H1 (cell line): ENCODE measurements around the gene HGFAC. TPM values are rescaled to one million over a fixed set of nuclear protein-coding genes. Genes with fewer than 3 reads are reported as not detected.

Experiments used
- CTCF ChIA-PET: fragments of 300-600 bp; sonication (Branson Sonifier 250); formaldehyde crosslinking; loops from one replicate; lab custom pipeline; 2021; ENCODE audit not compliant: partially characterized antibody; lab: Charles Lee
- POLR2A ChIA-PET: fragments of 300-600 bp; sonication (Branson Sonifier 250); formaldehyde crosslinking; loops from one replicate; lab custom pipeline; 2021; ENCODE audit warnings: inconsistent platforms; ENCODE audit not compliant: partially characterized antibody; lab: Charles Lee
- DNase-seq, 2 experiments: peaks; one replicate each; pipeline versions ENCODE4 v3.0.0 to v3.0.0-alpha.2; 2010 to 2022; ENCODE audit warnings: low spot score in 2 of 2, low read depth in 1 of 2, mixed read lengths in 1 of 2
- FAIRE-seq: peaks from 2 replicates; lab custom pipeline; 2011; peaks lifted over from hg19 to GRCh38; lab: Jason Lieb, UNC
- H2AFZ ChIP-seq: 2 replicates; pipeline ENCODE4 v1.8.1; 2012; ENCODE audit warnings: low read length, inconsistent platforms
- H2AK5ac ChIP-seq: 2 replicates; pipeline ENCODE4 v1.6.1; 2013; ENCODE audit warnings: low read depth, low read length
- H2BK120ac ChIP-seq: replicated peaks from 2 replicates; pipeline ENCODE3; 2013; ENCODE audit warnings: low read depth, low read length, inconsistent platforms
- H2BK12ac ChIP-seq: 2 replicates; pipeline ENCODE4 v1.6.1; 2013; ENCODE audit warnings: low read depth, low read length
- H2BK15ac ChIP-seq: 2 replicates; pipeline ENCODE4 v1.6.1; 2013; ENCODE audit warnings: low read length
- H2BK20ac ChIP-seq: 2 replicates; pipeline ENCODE4 v1.6.1; 2013; ENCODE audit warnings: low read length
- H2BK5ac ChIP-seq: 2 replicates; pipeline ENCODE4 v1.6.1; 2013; ENCODE audit warnings: low read depth, low read length
- H3K14ac ChIP-seq: 2 replicates; pipeline ENCODE4 v1.6.1; 2013; ENCODE audit warnings: inconsistent platforms; ENCODE audit not compliant: insufficient read length
- H3K18ac ChIP-seq: 2 replicates; pipeline ENCODE4 v1.6.1; 2013; ENCODE audit warnings: low read length; ENCODE audit errors: extremely low read depth
- H3K23ac ChIP-seq: 2 replicates; pipeline ENCODE4 v1.6.1; 2013; ENCODE audit warnings: inconsistent platforms; ENCODE audit not compliant: insufficient read length
- H3K23me2 ChIP-seq: 2 replicates; pipeline ENCODE4 v1.6.1; 2013; ENCODE audit warnings: low read depth, low read length
- H3K27ac ChIP-seq: 2 replicates; pipeline ENCODE4 v1.6.1; 2011; ENCODE audit warnings: low read depth, low read length, inconsistent platforms
- H3K27me3 ChIP-seq, 4 experiments: replicated peaks in 1 of 4; 1 replicate in 1 of 4; 2 replicates in 3 of 4; pipeline versions ENCODE4 v1.6.1 to v1.8.1; 2011 to 2013; ENCODE audit warnings: low read length in 3 of 4, mild to moderate bottlenecking in 3 of 4, inconsistent platforms in 2 of 4, mixed read lengths in 2 of 4, moderate library complexity in 1 of 4; ENCODE audit not compliant: control insufficient read depth in 3 of 4, insufficient read depth in 3 of 4; ENCODE audit errors: extremely low read depth in 1 of 4
- H3K36me3 ChIP-seq, 4 experiments: 2 replicates each; pipeline versions ENCODE4 v1.6.1 to v1.8.1; 2011 to 2013; ENCODE audit warnings: mild to moderate bottlenecking in 4 of 4, low read length in 3 of 4, moderate library complexity in 2 of 4, control low read depth in 1 of 4, inconsistent platforms in 1 of 4; ENCODE audit not compliant: insufficient read depth in 4 of 4, control insufficient read depth in 2 of 4
- H3K4ac ChIP-seq: replicated peaks from 2 replicates; pipeline ENCODE3; 2013; ENCODE audit warnings: low read length, low read depth, mixed read lengths, inconsistent platforms; ENCODE audit not compliant: insufficient read length
- H3K4me1 ChIP-seq, 4 experiments: replicated peaks in 1 of 4; 1 replicate in 1 of 4; 2 replicates in 3 of 4; pipeline versions ENCODE4 v1.6.1 to v1.8.1; 2011 to 2013; ENCODE audit warnings: low read length in 3 of 4, inconsistent platforms in 2 of 4, mixed read lengths in 1 of 4; ENCODE audit not compliant: insufficient read depth in 4 of 4, control insufficient read depth in 3 of 4
- H3K4me2 ChIP-seq, 2 experiments: 2 replicates each; pipeline versions ENCODE4 v1.6.1 to v1.8.1; 2011 to 2013; ENCODE audit warnings: low read depth in 2 of 2, low read length in 2 of 2, control low read depth in 1 of 2, inconsistent platforms in 1 of 2, mild to moderate bottlenecking in 1 of 2; ENCODE audit not compliant: insufficient read depth in 1 of 2
- H3K4me3 ChIP-seq, 4 experiments: fragments of 200-600, 300-600 bp in 1 of 4; sonication (generic), shearing (Covaris generic), sonication (Bioruptor Twin) in 1 of 4; 2 replicates each; pipeline versions ENCODE4 v1.5.1 to v1.8.1; 2011 to 2016; ENCODE audit warnings: low read length in 4 of 4, low read depth in 3 of 4, control low read depth in 2 of 4, inconsistent platforms in 2 of 4, mild to moderate bottlenecking in 2 of 4, mixed read lengths in 1 of 4, moderate library complexity in 1 of 4; ENCODE audit not compliant: insufficient read depth in 2 of 4; ENCODE audit errors: extremely low read depth in 1 of 4
- H3K56ac ChIP-seq: replicated peaks from 2 replicates; pipeline ENCODE3; 2013; ENCODE audit warnings: low read depth, mild to moderate bottlenecking, mixed read lengths, low read length, inconsistent platforms; ENCODE audit not compliant: insufficient read length
- H3K79me1 ChIP-seq: 2 replicates; pipeline ENCODE4 v1.6.1; 2013; ENCODE audit warnings: low read depth, low read length, control low read depth
- H3K79me2 ChIP-seq, 2 experiments: 2 replicates each; pipeline versions ENCODE4 v1.6.1 to v1.8.1; 2012 to 2013; ENCODE audit warnings: low read length in 2 of 2, mild to moderate bottlenecking in 2 of 2, inconsistent platforms in 1 of 2; ENCODE audit not compliant: insufficient read depth in 2 of 2, control insufficient read depth in 1 of 2
- H3K9ac ChIP-seq, 4 experiments: replicated peaks in 1 of 4; 1 replicate in 1 of 4; 2 replicates in 3 of 4; pipeline versions ENCODE4 v1.6.1 to v1.8.1; 2011 to 2013; ENCODE audit warnings: low read depth in 3 of 4, low read length in 3 of 4, control low read depth in 2 of 4, mild to moderate bottlenecking in 2 of 4, moderate library complexity in 2 of 4, inconsistent platforms in 1 of 4; ENCODE audit errors: extremely low read depth in 1 of 4
- H3K9me3 ChIP-seq, 2 experiments: 2 replicates each; pipeline versions ENCODE4 v1.6.1 to v1.8.1; 2012 to 2013; ENCODE audit warnings: mild to moderate bottlenecking in 2 of 2, moderate library complexity in 2 of 2, control low read depth in 1 of 2, inconsistent platforms in 1 of 2, low read depth in 1 of 2, low read length in 1 of 2, mixed read lengths in 1 of 2; ENCODE audit not compliant: insufficient read depth in 2 of 2
- H4K20me1 ChIP-seq, 2 experiments: replicated peaks in 1 of 2; 2 replicates each; pipeline versions ENCODE3 to v1.8.1; 2011 to 2013; ENCODE audit warnings: inconsistent platforms in 2 of 2, low read length in 2 of 2, mild to moderate bottlenecking in 1 of 2; ENCODE audit not compliant: insufficient read depth in 2 of 2, control insufficient read depth in 1 of 2
- H4K5ac ChIP-seq: 2 replicates; pipeline ENCODE4 v1.6.1; 2013; ENCODE audit warnings: low read length, low read depth, mixed read lengths, inconsistent platforms; ENCODE audit not compliant: insufficient read length
- H4K8ac ChIP-seq: 2 replicates; pipeline ENCODE4 v1.8.0; 2013; ENCODE audit warnings: mild to moderate bottlenecking, moderate library complexity, low read length, inconsistent platforms; ENCODE audit not compliant: insufficient read depth; ENCODE audit errors: extremely low read depth
- H4K91ac ChIP-seq: replicated peaks from 2 replicates; pipeline ENCODE3; 2013; ENCODE audit warnings: low read length, mixed read lengths, inconsistent platforms; ENCODE audit not compliant: insufficient read length
- BRCA1 ChIP-seq: IDR thresholded peaks from 2 replicates; pipeline ENCODE4 v1.6.1; 2012; ENCODE audit warnings: low read depth, low read length, improper control_type of control experiment
- GTF2F1 ChIP-seq: IDR thresholded peaks from 2 replicates; pipeline ENCODE4 v1.6.1; 2012; ENCODE audit warnings: low read depth, low read length, improper control_type of control experiment, borderline replicate concordance
- MAFK ChIP-seq: IDR thresholded peaks from 2 replicates; pipeline ENCODE4 v1.6.1; 2012; ENCODE audit warnings: low read depth, mild to moderate bottlenecking, improper control_type of control experiment, low read length
- SP1 ChIP-seq: IDR thresholded peaks from 2 replicates; pipeline ENCODE4 v1.6.1; 2011; ENCODE audit warnings: low read depth, low read length
- SP2 ChIP-seq: IDR thresholded peaks from 2 replicates; pipeline ENCODE4 v1.6.1; 2012; ENCODE audit warnings: mild to moderate bottlenecking, low read length, inconsistent platforms
- SRF ChIP-seq: IDR thresholded peaks from 2 replicates; pipeline ENCODE4 v1.6.1; 2011; ENCODE audit warnings: mild to moderate bottlenecking, low read depth, low read length, moderate library complexity
- WGBS, 2 experiments: shearing (Covaris generic) in 1 of 2; methylation state at CpG; one replicate each; pipeline versions ENCODE4 v1.1.6 to v1.1.7; 2013 to 2015; ENCODE audit warnings: low lambda C conversion rate in 2 of 2, mixed read lengths in 2 of 2, inconsistent platforms in 1 of 2, low coverage in 1 of 2, missing lambda C conversion rate in 1 of 2; ENCODE audit not compliant: insufficient replicate concordance in 2 of 2, insufficient coverage in 1 of 2, insufficient read length in 1 of 2; ENCODE audit errors: extremely low coverage in 1 of 2, missing lambda C conversion rate in 1 of 2; 5-methylcytosine and 5-hydroxymethylcytosine counted together
- polyA plus RNA-seq, 7 experiments: library from polyadenylated mRNA; depleted of rRNA in 3 of 7; stranded (reverse) in 5 of 7; unstranded in 2 of 7; fragments of >200 nt in 5 of 7; fragments of 200-250 nt in 2 of 7; gene quantifications; 1 replicate in 5 of 7; 2 replicates in 1 of 7; 4 replicates in 1 of 7; pipeline versions ENCODE4 v1.2.1 to v1.2.3, GENCODE V29; 2011 to 2013; ENCODE audit warnings: missing spikeins in 2 of 7, mixed read lengths in 2 of 7
- total RNA-seq: library from RNA; stranded (reverse); fragmentation: NEBNext Ultra II Directional; extraction: Animal tissue kit (Norgen Biotek cat#: 25700); gene quantifications from 2 replicates; pipeline ENCODE4 v1.2.1, GENCODE V29; 2021
- TF ChIP-seq, protein P1 (sequence below): IDR thresholded peaks from 2 replicates; pipeline ENCODE4 v1.6.1; 2012; ENCODE audit warnings: inconsistent platforms

HGFAC gene
- total and polyA plus RNA-seq, 2 of the 8 experiments (the other 6 are each of a cell fraction or from before 2014, with no cell fraction given), result 0.14 to 0.15 TPM

DNA sequence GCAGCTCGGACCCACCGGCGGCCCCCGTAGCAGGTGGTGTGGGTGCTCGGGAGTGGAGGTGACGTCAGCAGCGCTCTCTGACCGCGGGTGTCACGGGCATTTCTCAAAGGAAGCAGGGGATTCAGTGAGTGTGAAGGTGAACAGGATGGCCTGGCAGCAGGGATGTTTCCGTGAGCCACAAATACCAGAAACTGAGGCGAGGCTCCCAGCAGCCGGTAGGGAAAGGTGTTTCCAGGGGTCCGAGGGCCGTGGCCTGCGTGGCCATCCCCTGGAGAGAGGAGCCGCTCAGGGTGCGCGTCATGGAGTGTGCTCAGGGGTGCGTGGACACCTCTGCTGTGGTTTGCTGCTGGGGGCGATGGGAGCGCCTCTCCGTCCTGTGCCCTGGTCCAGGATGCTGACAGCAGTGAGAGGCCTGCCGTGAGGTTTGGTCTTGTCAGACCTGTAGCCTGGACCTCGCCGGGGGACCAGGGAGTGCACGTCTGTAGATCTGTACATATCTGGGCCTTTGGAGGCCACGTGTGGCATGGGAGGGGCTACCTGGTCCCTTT is 10.2 kb upstream of the HGFAC start:
- Histone ChIP-seq H3K79me2 (no peaks in the 10 kb centered on the region), H2AK5ac (no peak overlapping the region), H4K20me1 (peaks cover 0 to 5% of the 10 kb centered on the region in 2 experiments), H3K56ac (no peak overlapping the region), H2BK20ac (no peak overlapping the region), H3K9ac (no peak overlapping the region), H3K4me1 (peaks cover 0 to 5% (median 2%) of the 10 kb centered on the region in 4 experiments; a peak in 3 of 7 replicates), H2BK5ac (no peak overlapping the region), H4K8ac (no peak overlapping the region), H2BK12ac (no peak overlapping the region), H3K23me2 (no peaks in the 10 kb centered on the region), H2BK15ac (no peak overlapping the region), H3K14ac (no peak overlapping the region), H4K91ac (no peak overlapping the region), H3K23ac (no peak overlapping the region), H3K9me3 (no peaks in the 10 kb centered on the region), H3K27ac (no peak overlapping the region), H2BK120ac (no peak overlapping the region), H3K4me3 (no peak overlapping the region), H3K4ac (no peak overlapping the region), H3K36me3 (no peaks in the 10 kb centered on the region), H3K79me1 (no peaks in the 10 kb centered on the region), H4K5ac (no peak overlapping the region), H2AFZ (no peak overlapping the region), H3K18ac (no peak overlapping the region), H3K27me3 (no peaks in the 10 kb centered on the region), H3K4me2 (no peak overlapping the region)
- TF ChIP-seq MAFK (no peak), SP2 (no peak), GTF2F1 (no peak), SRF (no peak), SP1 (no peak), BRCA1 (no peak)
- TF ChIP-seq, protein P1, sequence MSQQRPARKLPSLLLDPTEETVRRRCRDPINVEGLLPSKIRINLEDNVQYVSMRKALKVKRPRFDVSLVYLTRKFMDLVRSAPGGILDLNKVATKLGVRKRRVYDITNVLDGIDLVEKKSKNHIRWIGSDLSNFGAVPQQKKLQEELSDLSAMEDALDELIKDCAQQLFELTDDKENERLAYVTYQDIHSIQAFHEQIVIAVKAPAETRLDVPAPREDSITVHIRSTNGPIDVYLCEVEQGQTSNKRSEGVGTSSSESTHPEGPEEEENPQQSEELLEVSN, result no peak
- FAIRE-seq (no peak), DNase-seq (no peak)
- 87% methylated on average over 27 of the region's 28 CpGs; no CpG with 5 or more reads in 1 of the 2 experiments for WGBS, 2 experiments
- ChIA-PET POLR2A (interaction anchor here (0.9 kb wide), 1 partner anchor 10 kb away, joined by 3 read pairs; no protein-coding TSS in a partner anchor), CTCF (interaction anchor here (1.6 to 2.1 kb wide), 3 partner anchors 12 to 86 kb away, joined by 5 to 7 read pairs (median 7); no protein-coding TSS in a partner anchor)
